RKO (cell line): ENCODE measurements around the gene SLC25A41.

Source experiments
- DNase-seq: peaks from one replicate; pipeline ENCODE4 v3.0.0-alpha.2; 2016; ENCODE audit warnings: low spot score

SLC25A41 gene

GRCh38 chr19:6433663-6434062, at the start of gene SLC25A41:
Gene SLC25A41 (minus strand): TSS chr19:6433763. CDS start chr19:6433693, 70 bp downstream.
- no peak for DNase-seq

GRCh38 chr19:6483235-6483634, 49.7 kb upstream of the SLC25A41 start:
- DNase-seq, result no peak

DNA sequence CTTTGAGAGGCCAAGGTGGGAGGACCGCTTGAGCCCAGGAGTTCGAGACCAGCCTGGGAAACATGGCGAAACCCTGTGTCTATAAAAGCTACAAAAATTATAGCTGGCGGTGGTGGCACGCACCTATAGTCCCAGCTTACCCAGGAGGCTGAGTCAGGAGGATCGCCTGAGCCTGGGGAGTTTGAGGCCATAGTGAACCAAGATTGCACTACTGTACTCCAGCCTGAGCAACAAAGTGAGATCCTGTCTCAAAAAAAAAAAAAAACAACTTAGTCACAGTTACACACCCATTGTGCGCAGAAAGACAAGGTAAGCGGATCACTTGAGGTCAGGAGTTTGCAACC, 48.8 kb upstream of the SLC25A41 start:
- DNase-seq, result no peak

DNA sequence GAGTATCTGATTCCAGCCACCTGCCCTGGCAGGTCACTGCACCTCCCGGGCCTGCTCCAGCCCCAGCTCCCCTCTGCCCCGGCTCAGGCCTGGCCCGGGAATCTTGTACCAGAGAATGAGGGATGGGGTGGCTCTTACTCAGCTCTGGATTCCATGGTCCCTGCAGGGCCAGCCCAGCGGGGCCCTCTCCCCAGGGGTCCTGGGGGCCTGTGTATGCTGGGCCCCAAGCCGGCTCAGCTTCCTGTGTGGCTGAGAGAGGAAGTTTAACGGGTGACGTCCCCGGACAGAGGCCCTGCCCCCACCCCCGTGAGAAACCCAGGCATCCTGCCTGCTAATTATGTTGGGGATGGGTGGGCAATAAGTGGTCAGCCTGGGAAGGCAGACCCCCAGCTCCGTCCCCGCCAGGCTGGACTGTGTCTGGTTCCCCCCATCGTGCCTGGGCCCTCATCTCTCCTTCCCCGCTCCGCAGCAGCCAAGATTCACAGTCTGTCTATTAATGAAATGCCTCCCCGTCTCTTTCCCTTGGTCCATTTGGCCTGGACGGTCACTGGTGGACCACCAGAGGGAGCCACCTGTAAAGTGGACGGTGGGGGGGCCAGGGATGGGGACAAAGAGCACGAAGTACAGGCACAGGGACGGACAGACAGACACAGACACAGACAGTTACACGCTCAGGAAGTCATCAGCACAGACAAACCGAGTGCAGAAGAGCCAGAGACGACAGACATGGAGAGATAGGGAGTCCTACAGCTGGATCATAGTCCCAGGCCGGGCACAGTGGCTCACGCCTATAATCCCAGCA, 48.2 kb upstream of the SLC25A41 start, which contains the start of gene DENND1C:
TSS of gene DENND1C (minus strand) at position 247 of the 802 bp plus-strand sequence. CDS start at position 155, 92 bp downstream.
- no peak for DNase-seq

DNA sequence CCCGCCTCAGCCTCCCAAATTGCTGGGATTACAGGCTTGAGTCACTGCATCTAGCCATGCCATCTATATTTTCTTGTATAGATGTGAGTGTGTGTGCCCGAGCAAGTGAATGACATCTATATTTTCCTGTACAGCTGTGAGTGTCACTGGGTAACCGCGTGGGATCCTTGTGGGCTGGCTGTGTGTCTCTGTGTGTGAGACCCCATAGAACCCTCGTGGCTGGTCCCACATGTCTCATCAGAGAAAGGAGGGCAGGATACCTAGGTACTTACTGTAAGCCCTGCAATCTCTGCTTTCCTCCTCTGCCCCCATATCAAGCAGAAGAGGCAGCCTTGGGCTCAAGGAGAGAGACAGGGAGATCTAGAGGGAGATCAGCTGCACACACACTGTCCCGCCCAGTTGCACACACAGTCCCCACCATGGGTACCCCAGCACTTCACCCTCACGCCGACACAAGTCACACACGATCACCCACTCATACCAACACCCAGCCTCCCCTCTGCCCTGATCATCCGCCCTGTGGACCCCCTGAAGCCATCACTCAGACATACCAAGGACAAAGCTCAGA, 47.4 kb upstream of the SLC25A41 start:
- DNase-seq, result no peak

DNA sequence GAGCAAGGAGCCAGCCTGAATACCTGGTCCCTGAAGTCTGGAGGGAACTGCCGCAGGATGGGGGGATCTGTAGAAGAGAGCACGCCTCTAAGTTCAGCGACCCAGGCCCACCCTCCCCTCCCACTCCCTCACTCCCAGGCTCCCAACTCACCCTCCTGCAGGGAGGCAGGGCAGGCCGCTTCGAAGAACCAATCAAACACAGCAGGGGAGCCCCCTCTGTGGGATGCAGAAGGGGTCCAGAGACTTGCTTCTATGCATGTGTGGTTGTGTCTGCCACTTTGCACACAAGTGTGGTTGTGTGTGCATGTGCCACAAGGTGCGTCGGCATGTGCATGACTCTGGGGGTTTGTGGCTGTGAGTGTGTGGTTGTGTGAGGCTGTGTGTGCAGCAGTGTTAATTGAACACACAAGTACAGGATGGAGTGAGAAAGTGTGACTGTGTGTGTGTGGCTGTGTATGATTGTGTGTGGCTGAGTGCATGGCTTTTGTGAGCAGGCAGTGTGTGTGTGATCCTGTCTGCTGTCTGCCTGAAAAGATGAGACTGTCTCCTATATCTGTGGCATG, 46.4 kb upstream of the SLC25A41 start:
- no peak for DNase-seq

- DNase-seq, result no peak
Observed at GRCh38 chr19:6478815-6479214, 45.3 kb upstream of the SLC25A41 start.

GRCh38 chr19:6476896-6477431, 43.4 kb upstream of the SLC25A41 start:
- no peak for DNase-seq

GRCh38 chr19:6476155-6476895, 42.8 kb upstream of the SLC25A41 start:
- no peak for DNase-seq

DNA sequence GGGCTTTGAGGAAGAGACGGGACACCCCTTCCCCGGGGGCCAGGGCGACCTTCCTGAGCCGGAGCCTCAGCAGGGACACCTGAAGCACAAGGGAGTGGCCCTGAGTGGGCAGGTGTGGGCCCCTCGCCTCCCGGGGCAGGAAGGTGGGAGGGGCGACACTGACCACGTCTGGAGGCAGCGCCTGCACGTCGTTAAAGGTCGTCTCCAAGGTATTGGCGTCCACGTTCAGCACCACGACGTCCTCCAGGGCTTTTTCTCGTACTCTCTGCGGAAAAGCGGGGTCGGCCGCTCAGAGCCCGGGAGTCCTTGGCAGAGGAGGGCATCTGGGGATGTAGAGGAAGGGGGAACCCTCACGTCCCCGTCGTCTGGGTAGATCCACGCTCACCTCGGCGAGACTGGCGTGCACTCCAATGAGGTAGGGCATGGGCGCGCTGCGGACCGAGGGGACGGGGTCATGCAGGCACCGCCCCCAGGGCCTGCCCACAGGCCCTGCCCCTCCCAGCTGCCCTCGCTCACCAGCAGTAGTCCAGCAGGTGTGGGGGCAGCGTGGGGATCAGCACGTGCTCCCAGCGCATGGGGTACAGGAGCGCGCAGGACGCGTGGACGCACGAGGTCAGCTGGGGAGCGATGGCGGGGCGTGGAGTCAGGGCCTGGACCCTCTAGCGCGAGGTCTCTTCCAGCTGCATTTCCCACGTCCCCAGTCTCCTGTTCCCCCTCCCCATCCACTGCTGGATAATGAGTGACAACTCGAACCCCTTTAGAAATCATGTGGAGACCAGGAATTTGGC, 42.0 kb upstream of the SLC25A41 start:
- no peak for DNase-seq

- no peak for DNase-seq
Observed at GRCh38 chr19:6473647-6474046, 40.1 kb upstream of the SLC25A41 start.

GRCh38 chr19:6472713-6473112, 39.1 kb upstream of the SLC25A41 start:
- no peak for DNase-seq

- no peak for DNase-seq
Observed at GRCh38 chr19:6471076-6471475, 37.5 kb upstream of the SLC25A41 start.

GRCh38 chr19:6470173-6470572, 36.6 kb upstream of the SLC25A41 start:
- DNase-seq, result no peak

GRCh38 chr19:6467384-6467783, 33.8 kb upstream of the SLC25A41 start:
- no peak for DNase-seq

- DNase-seq, result no peak
Observed at GRCh38 chr19:6466526-6467248, 33.1 kb upstream of the SLC25A41 start.

DNA sequence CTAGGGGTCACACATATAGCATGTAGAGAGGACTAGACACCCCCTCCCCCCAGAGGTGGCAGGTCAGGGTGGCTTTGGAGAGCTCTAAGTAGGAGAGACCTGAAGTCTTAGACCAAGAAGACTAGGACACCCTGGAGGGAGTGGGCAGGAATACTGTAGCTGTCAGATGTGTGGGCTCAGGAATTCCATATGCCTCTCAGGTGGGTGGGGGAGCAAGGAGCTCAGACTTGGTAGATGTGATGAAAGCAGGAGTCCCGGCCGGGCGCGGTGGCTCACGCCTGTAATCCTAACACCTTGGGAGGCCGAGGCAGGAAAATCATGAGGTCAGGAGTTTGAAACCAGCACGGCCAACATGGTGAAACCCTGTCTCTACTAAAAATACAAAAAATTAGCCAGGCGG, 32.1 kb upstream of the SLC25A41 start:
- DNase-seq, result no peak

- DNase-seq, result no peak
Observed at GRCh38 chr19:6465006-6465405, 31.4 kb upstream of the SLC25A41 start.

GRCh38 chr19:6464070-6464873, 30.7 kb upstream of the SLC25A41 start, which contains the start of gene CRB3:
Gene CRB3 (plus strand): TSS chr19:6464271. CDS start chr19:6464702, 431 bp downstream.
- no peak for DNase-seq
